22Rv1 (cell line): ENCODE data around the gene SDK2.

ENCODE experiments used
- ZFX ChIP-seq: fragments of 450-650 bp; IDR thresholded peaks from 2 replicates; pipeline ENCODE4 v1.6.1; 2017; ENCODE audit warnings: antibody characterized with exemption, borderline replicate concordance
- TF ChIP-seq, protein P1 (sequence below): fragments of 450-650 bp; IDR thresholded peaks from 2 replicates; pipeline ENCODE4 v1.5.1; 2017; ENCODE audit warnings: mild to moderate bottlenecking

DNA sequence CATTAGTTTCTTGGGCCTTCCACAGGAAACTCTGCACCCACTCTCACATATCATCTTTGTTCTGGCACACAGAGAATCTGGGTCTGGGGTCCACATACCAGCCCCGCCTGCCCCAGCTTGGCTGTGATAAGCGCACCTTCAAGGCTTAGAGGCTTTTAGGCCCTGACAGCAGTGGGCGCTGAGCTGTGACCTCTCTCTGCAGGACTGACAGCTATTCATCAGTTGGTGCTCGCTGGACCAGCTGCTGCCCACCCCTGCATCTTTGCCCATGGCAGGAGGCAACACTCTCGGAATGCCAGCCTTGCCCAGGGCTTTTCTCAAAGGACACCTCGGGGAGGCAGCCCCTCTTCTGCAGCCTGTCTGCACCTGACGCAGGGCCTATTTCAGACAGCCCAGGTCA is 62.9 kb downstream of the SDK2 start:
- TF ChIP-seq, protein P1, sequence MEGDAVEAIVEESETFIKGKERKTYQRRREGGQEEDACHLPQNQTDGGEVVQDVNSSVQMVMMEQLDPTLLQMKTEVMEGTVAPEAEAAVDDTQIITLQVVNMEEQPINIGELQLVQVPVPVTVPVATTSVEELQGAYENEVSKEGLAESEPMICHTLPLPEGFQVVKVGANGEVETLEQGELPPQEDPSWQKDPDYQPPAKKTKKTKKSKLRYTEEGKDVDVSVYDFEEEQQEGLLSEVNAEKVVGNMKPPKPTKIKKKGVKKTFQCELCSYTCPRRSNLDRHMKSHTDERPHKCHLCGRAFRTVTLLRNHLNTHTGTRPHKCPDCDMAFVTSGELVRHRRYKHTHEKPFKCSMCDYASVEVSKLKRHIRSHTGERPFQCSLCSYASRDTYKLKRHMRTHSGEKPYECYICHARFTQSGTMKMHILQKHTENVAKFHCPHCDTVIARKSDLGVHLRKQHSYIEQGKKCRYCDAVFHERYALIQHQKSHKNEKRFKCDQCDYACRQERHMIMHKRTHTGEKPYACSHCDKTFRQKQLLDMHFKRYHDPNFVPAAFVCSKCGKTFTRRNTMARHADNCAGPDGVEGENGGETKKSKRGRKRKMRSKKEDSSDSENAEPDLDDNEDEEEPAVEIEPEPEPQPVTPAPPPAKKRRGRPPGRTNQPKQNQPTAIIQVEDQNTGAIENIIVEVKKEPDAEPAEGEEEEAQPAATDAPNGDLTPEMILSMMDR = no peak
- no peak for TF ChIP-seq ZFX
